Sigmoid colon (tissue), 4 donors: ENCODE data around the gene EEF2KMT.

Experiments
- EP300 ChIP-seq, 4 donors: sonication (generic); formaldehyde crosslinking; IDR thresholded peaks; one replicate each; pipeline ENCODE4 v1.6.1; 2017; ENCODE audit warnings: antibody characterized with exemption in 4 of 4
- TF ChIP-seq, protein P1 (sequence below), 4 experiments: fragments of 450-650 bp in 3 of 4; fragments of 200-600 bp in 1 of 4; IDR thresholded peaks; one replicate each; pipeline ENCODE4 v1.5.1; 2016 to 2019; ENCODE audit warnings: antibody characterized with exemption in 4 of 4, mild to moderate bottlenecking in 3 of 4, moderate library complexity in 2 of 4

DNA sequence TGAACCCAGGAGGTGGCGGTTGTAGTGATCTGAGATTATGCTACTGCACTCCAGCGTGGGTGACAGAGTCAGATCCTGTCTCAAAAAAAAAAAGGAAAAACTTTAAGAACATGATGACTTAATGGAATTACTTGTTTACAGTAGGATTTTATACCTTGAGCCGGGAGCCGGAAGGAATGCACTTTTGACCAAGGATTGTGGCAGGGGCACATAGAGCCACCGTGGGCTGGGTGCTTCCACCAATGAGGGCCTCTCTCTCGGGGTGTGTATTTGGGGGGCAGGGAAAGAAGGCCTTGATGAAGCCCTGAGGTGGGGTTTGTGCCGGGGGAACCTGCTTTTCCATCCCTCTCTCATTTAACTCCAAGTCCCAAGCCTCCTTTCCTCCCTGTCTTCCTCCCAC, 57.1 kb downstream of the EEF2KMT start:
- TF ChIP-seq, protein P1, sequence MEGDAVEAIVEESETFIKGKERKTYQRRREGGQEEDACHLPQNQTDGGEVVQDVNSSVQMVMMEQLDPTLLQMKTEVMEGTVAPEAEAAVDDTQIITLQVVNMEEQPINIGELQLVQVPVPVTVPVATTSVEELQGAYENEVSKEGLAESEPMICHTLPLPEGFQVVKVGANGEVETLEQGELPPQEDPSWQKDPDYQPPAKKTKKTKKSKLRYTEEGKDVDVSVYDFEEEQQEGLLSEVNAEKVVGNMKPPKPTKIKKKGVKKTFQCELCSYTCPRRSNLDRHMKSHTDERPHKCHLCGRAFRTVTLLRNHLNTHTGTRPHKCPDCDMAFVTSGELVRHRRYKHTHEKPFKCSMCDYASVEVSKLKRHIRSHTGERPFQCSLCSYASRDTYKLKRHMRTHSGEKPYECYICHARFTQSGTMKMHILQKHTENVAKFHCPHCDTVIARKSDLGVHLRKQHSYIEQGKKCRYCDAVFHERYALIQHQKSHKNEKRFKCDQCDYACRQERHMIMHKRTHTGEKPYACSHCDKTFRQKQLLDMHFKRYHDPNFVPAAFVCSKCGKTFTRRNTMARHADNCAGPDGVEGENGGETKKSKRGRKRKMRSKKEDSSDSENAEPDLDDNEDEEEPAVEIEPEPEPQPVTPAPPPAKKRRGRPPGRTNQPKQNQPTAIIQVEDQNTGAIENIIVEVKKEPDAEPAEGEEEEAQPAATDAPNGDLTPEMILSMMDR (IDR thresholded peaks at IDR 0.05): no peak
- TF ChIP-seq EP300 (IDR thresholded peaks at IDR 0.05): no peak
